NCI-H774 (cell line): Measurements from ENCODE around the gene SMPD3.

Experiments used
- DNase-seq: peaks from one replicate; lab custom pipeline; 2025; lab: John Stamatoyannopoulos, UW

Gene SMPD3

GRCh38 chr16:68369168-68369567, 79.1 kb downstream of the SMPD3 start:
- no peak for DNase-seq

DNA sequence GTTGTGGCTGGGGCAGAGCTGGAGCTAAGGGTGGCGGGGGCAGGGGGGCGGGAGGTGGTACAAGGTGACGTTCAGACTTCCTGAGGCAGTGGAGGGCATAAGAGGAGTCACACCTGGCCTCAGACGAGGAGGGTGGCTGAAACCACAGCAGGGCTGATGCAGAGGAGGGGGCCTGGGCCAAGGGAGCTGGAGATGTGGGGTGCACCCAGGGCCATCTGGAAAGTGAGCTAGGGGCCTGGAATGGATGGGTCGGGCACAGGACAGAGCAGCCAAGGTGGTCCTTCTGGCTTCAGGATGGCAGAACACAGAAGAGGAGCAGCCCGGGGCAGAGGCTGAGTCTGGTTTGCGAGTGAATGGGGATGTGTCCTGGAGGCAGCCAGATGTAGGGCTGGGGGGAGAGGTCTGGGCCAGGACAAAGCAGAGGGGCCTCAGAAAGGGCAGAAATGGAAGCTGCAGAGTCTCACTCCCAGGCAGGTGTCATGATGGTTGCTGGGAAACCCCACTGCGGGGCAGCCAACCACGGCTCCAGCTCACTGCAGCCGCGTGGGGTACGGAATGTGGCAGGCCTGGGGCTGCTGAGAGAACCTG, 79.9 kb downstream of the SMPD3 start:
- no peak for DNase-seq

GRCh38 chr16:68367891-68368290, 80.4 kb downstream of the SMPD3 start:
- no peak for DNase-seq

DNA sequence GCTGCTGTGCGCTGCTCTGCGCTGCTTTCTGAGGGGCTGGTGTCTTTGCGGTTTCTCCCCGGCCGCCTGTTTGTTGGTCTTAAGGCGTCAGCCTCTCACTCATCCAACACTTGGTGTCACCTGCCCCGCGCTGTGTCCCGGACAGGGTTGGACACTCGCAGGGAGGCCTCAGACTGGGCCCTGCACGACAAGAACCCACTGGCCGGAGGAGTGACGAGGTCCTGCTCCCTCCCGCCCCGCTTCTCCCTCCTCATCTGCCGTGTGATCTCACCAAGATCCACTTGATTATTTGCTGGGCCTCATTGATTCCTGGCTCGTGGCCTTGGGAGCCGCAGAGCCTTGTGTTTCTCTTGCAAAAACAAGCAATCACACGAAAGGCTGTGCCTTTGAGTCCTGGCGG, 80.9 kb downstream of the SMPD3 start:
- DNase-seq, result no peak

DNA sequence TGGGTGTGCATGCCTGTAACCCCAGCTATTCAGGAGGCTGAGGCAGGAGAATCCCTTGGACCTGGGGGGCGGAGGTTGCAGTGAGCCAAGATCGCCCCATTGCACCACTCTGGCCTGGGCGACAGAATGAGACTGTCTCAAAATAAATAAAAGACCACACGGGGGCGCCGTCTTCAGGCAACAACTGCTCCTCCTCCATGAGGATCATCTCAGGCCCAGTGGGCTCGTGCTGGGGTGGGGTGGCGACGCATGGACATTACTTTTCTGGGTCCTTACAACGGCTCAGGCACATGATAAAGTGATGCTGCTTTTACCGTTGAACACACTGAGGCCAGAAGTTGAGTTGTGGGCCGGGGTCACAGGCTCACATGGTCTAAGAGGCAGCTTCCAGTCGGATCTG, 81.3 kb downstream of the SMPD3 start:
- no peak for DNase-seq

- no peak for DNase-seq
Measured at GRCh38 chr16:68366062-68366461, 82.2 kb downstream of the SMPD3 start.

DNA sequence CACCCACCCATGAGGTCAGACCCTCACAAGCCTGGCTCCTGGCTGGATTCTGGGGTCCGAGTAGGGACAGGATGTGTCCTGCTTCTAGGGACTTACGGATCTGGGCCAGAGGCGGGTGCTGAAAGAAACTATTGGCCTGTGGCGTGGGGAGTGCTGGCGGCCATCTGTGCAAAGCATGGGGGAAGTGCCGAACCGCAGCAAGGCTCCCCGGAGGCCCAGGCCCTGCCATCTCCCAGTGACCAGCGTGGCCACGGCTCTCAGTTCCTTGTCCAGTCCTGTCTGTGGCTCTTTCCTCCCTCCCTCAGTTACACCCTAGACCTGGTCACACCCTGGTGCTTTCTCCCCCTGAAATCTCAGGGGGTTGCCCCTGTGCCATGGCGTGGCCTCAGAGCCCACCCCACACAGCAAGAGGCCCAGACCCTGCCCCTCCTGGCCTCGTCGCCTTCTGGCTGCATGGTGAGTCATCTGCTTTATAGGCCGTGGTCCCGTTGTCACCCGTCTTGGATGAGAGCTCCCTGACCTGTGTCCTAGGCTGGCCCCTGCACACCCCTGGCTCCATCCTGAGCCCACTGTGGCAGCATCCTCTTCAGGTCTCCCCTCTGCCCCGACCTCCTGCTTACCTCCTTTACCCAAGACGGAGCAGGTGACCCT, 83.0 kb downstream of the SMPD3 start:
- no peak for DNase-seq

DNA sequence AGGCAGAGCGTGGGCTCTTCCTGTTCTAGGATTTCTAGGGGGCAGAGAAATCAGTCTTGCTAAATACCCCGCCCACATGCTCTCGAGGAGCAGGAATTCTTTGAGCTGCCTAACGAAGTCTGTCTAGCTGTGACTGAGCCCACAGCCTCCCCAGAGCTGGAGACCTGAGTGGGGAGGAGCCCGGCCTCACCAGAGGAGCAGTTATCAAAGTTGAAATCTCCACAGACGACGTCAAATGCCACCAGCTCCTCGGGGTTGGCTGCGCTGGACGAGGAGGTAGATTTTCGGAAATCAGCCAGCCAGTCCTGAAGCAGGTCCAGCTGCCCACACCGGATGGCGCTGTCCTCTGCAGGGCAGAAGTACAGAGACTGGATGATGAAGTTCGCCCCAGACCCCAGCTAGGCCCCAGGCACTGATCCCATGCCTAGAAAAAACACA, 83.7 kb downstream of the SMPD3 start:
- DNase-seq, result no peak

DNA sequence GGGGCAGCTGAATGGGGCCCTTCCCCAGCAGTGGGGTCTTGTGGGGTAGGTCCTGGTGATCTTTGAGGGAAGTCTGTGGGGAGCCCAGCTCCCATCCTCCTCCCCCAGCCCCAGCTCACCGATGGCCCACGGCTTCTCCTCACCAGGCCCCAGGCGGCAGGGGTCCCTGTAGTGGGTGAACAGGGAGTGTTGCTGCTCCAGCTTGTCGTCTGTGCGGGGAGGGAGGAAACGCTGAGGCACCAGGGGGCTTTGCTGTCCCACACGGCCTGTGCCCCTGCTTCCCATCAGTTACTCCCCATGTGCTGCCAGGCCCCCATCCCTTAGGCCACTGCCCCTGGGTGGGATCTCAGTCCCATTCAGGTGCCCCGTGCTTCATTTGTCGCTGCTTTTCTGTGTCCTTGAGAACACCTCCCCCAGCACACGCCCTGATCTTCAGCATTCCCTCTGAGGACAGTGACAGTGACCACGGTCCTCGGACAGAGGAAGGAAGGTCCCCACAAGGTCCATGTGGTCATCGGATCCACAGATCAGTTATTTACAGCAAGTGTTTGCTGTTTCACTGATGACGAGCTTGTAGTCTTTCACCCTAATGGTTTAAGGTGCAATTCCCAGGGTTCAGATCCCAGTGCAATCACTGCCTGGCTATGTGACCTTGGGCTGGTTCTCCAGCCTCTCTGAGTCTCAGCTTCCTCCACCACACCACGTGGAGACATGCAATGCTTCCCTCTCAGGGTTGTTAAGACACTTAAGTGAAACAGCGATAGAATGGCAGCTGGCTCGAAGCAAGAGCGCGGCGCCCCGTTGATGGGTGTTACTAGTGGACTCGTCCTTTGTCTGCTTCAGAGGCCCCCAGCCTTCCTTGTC, 84.4 kb downstream of the SMPD3 start:
- DNase-seq, result no peak

DNA sequence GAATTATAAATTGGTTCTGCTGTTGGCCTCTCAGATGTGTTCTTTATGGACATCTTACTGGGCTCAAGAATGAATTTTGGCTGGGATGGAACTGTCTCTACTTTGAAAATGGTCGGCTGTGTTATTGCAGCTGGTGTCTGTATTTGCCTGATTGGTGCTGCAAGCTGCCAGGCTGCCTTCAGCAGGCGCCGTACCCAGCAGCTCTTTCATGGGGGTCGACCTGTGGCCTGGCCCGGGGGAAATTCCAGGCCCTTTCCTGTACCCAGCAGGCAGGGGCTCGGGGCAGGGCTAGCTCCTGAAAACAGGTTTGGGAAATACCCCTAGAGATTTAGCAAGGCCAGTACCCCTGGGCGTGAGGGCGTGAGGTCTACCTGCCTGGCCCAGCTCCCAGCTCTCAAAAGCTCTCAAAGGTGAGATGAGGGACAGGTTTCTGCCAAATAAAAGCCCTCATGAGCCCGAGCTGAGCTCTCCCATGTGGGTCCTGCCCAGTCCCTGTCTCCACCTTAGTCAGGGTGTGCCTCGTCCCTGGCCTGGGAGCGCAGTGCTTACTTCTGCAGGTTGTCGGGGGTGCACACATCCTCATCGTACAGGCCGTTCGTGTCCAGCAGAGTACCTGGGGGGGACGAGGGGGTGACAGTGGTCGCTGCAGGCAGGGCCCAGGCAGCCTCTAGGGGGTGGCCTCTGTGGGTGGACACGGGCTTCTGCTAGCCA, 85.2 kb downstream of the SMPD3 start:
- DNase-seq, result no peak

DNA sequence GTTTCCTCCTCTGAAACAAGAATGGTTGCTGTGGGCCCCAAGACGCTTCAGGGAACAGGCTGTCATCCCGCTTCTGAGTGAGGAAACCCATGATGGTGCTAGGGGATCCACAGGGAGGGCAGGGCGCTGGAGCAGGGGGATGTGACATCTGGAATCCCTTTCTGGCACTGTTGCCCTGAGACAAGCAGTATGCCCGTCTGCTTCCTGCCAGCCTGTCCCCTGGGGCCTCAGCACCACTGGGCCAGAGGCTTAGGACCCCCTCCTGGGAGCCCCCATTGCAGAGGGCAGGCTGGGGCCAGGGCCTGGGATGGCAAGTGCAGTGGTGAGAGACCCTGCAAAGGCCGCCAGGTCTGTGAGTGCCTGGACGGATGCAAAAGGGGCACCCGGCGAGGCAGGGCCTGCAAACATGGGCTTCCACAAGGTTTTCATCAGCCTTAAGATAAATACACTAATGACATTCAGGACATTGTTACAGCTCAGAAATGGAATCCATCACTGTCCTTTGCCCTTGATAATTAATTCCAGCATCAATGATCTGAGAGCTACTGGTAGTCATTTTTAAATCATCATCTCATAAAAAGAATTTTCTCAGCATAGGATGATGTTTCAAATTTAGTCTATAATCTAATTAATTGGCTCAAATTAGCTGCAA, 85.9 kb downstream of the SMPD3 start:
- DNase-seq, result no peak

DNA sequence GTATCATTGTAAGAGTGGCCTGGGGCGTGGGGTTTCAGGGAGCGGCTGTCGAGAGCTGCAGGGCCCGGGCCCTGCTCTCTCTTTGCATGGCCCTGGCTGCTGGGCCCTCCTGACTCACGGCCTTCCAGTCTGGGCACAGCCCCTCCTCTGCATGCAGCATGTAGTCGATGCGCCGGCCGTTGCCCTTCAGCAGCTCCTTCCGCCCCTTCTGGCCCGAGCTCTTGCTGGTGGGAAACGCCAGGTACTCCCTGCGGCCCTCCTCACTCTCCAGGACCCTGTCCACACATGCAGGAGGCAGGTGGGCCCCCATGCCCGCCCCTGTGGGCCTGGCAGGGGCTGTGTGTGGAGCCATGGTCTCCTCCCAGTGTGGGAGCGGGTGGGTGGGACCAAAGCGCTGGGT, 86.8 kb downstream of the SMPD3 start:
- no peak for DNase-seq

- DNase-seq, result no peak
Measured at GRCh38 chr16:68360956-68361355, 87.4 kb downstream of the SMPD3 start.

DNA sequence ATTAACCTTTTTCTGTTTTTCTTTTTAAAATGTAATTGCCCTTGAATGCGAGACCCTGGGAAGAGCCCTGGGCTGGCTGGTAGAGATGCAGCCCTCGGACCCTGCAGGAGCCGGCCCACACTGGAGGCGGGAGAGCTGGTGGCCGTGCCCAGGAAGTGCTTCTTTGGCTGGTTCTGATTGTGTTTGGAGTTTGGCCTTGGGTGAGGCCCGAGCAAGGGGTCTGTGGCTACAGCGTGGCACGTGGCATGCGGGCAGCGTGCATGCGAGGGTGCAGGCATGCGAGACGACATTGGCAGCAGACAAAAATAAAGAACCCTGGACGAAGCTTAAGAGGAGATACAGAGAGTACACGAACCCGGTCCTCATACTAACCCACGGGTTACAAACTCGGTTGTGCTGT, 87.8 kb downstream of the SMPD3 start:
- no peak for DNase-seq

DNA sequence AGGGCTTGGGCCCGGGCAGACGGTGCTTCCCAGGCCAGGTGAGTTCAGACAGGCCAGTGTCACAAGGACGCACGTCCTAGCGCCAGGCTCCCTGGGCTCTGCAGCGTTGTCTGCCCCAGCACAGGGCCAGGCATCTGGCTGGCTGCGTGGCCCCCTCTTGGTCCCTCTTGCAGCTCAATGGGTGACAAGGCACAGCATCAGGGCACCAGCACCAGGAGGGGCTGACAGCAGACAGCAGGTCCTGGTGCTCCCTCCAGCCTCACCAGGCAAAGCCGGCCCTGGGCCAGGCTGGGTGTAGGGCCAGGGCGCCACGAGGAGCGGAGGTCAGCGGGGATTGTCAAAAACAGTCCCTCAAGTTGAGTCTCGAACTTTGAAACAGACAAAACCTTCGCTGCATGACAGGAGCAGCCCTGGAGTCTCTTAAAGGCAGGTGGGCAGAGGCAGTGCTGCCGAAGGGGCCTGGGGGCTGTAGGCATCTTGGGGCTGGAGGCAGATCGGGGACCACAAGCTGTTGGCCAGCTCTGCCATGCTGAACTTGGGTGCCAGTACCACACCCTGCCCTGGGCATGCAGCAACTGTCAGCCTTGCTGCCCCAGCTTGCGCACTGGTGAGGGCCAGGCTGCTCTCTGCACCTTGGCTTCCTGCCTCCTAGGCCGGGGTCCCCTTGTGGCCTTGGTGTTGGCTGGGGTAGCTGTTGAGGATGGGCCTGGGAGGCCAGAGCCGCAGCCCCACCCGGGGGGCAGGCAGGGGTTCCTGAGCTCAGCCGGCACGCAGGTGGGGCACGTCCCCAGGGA, 88.7 kb downstream of the SMPD3 start:
- no peak for DNase-seq

GRCh38 chr16:68358951-68359350, 89.4 kb downstream of the SMPD3 start:
- DNase-seq, result no peak

GRCh38 chr16:68357923-68358322, 90.4 kb downstream of the SMPD3 start:
- DNase-seq, result no peak

DNA sequence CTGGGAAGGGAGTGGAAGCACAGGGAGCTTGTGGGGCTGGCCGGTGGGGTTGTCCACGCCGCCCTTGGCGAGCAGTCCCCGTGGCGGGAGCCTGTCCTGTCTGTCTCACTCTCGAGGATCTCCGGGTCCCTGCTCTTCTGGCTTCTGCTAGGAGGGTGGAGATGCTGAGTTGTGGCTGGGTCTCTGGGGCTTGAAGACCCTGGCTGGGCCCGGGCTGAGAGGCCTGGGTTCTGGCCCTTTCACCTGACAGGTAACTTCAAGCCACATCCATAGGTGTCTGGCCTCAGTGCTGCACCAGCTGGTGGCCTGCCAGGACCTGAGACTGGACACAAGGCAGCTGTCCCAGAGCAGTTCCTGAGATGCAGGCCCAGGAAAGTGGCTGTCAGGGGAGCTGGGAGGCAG, 90.8 kb downstream of the SMPD3 start:
- DNase-seq, result no peak

- no peak for DNase-seq
Measured at GRCh38 chr16:68356919-68357286, 91.4 kb downstream of the SMPD3 start.

DNA sequence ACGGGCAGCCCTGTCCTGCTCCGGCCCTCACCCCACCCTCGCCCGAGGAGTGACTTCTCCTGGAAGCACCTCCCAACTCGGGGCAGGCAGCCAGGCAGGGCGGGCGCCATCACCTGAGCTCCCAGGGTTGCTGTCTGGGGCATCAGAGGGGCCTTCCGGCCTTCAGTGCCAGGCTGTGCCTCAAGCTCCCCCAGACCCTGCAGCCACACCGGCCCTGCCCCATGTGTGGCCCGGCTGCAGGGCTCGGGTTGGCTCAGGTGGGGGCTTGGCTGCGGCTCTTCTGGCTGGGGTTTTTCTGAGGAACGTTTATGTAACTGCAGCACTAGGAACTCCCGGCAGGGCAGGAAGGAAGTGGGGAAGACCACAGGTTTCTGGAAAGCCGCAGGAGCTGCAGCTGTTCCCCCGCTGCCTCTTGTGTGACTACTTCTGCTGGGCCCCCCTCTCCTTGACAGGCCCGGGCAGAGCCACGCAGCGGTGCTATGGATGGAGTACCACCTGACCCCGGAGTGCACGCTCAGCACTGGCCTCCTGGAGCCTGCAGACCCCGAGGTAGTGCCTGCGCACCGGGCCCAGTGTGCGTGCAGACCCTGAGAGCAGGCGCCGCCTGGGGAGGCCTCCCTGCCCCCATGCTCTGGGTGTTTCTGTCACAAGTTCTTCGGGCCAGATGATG, 91.9 kb downstream of the SMPD3 start:
- DNase-seq, result no peak
